GM21526 (cell line): ENCODE data around the gene LRCH1.
"Not testable (repeated sequence)": the region's sequence is repeated elsewhere in the genome, so short reads cannot be mapped to it uniquely, and the experiment has no call there.

Experiments
- ATAC-seq: cut with Tn5 transposase; IDR thresholded peaks from one replicate; pipeline ENCODE4 v1.9.1; 2021; ENCODE audit warnings: moderate library complexity; ENCODE audit not compliant: unreplicated experiment, low FRiP score

Gene LRCH1

DNA sequence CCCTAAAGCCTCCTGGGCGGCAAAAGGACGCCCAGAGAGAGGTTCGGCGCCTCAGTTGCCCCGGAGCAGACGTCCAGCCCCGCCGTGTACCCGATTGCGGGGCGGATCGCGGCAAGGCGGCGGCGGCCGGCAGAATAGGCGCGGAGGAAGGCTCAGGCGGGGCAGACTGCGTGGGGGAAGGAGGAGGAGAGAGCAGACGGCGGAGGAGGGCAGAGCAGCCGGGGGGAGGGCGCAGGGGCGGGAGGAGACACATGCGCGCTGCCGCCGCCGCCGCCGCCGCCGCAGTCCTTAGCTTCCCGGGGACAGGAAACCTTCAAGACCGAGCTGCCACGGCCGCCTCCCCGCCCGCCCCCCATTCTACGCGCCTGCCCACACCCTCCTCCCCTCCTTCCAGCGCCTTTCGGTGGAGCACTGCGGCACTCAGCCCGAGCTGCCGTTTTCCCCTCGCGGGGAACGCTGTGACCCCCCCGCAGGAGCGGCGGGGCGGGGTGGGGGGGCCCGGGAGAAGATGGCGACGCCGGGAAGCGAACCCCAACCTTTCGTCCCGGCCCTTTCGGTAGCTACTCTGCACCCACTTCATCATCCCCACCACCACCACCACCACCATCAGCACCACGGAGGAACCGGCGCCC lies at the start of gene LRCH1:
LRCH1 (plus strand) TSS at position 282 of the 632 bp plus-strand sequence; CDS start at position 509, 227 bp downstream.
- ATAC-seq = peak; percentile 56

DNA sequence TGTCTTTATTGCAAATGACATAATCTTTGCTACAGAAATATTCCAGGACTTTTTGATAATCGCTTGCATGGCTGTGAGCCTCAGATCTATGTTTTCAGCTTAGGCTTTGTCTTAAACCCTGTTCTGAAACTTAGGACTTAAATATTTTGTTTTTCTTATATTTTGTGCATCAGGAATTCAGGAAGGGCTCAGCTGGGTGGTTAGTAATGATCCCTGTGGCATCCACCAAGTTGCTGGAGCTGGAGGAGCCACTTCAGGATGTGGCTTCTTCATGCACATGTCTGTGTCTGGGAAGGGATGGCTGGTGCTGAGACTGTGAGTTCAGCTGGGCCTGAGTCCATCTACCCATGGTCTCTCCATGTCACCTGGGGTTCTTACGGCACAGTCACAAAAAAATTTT lies 48.9 kb upstream of the LRCH1 start:
- ATAC-seq = no peak

GRCh38 chr13:46507981-46508380 lies 45.0 kb upstream of the LRCH1 start:
- ATAC-seq = no peak

GRCh38 chr13:46509981-46510380 lies 43.0 kb upstream of the LRCH1 start:
- no peak for ATAC-seq

- ATAC-seq = no peak
These were observed 37.2 kb upstream of the LRCH1 start for GRCh38 chr13:46515803-46516202.

DNA sequence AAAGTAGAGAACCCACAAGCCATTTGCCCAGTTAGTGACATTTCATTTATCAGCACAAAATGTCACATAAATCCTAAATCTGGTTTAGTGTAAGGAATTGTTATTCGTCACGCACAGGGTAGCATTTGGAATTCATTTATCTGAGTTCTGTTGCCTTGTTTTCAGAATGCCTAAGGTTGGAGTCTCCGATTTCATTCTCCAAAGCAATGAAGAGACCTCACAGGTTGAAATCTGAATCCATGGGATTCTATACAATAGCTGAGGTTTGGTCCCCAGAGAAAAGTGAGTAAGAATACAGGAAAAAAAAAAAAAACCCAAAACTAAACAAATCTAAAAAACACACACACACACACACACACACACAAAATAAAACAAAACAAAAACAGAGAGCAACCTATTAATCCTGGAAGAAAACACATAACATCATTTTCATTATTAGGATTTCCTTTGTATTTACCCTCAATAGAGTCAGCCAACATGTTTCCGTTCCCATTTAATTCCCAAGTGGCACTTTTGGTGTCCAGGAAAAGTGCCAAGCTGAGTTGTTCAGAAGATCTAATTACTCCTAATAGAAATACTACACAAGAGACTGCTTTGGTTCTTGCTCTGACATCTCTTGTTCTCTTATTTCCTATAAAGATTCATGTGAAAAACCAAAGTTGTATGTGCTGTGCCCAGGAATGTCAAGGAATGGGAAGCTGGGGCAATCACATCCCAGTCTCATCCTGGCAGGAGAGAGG lies 36.2 kb upstream of the LRCH1 start:
- ATAC-seq = no peak

- ATAC-seq = not testable (repeated sequence)
These were observed 35.2 kb upstream of the LRCH1 start for GRCh38 chr13:46517748-46518147.

DNA sequence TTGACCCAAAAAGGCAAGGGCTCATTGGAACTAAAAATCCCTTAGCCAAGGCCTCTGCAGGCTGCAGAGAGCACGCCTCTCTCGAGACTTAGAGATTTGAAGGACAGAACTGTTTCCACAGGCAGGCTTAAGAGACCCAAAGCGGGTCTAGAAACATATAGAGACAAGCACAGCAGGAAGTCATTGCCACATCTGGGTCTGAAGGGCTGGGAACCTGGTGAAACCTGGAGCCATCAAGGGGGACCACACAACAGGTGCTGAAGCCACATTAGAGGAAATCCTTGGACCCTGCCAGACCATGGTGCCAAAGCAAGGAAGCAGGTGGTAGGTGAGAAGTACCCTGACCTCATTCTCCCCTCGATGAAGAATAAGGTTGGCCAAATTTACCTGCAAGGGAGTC lies 33.8 kb upstream of the LRCH1 start:
- no peak for ATAC-seq

DNA sequence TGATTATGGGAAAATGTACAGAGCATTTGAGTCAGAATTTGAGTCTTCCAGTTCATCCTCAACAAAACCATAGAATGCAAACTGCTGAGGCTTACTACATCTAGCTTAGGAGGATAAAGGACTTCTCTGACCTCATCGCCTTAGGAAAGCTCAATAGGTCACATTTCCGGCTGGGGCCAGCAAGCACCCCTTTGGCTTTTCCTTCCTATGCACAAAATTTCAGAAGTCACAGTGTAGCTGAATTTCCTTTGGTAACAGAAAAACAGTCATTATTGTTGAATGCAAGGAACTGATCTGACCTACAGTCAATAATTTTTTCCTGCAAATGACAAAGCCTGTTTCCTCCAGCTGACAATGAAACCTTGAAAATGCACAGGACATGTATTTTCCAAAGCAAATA lies 32.8 kb upstream of the LRCH1 start:
- no peak for ATAC-seq

DNA sequence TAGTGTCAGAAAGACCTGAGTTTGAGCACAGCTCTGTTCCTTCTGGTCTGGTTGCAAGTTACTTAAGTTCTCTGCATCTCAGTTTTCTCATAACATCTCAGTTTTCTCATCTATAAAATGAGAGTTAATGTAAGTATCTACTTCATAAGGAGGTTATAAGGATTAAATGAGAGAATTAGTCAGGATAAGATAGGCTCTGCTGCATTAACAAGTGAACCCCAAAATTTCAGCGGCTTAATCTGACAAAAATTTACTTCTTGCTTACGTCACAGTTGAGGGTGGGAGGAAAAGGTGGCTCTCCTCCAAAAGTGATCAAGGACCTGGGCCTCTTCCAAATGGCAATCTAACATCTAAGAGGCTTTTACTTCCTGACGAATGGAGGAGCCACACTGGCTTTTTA lies 31.5 kb upstream of the LRCH1 start:
- ATAC-seq = no peak

GRCh38 chr13:46521921-46522747 lies 30.8 kb upstream of the LRCH1 start:
- ATAC-seq = no peak

DNA sequence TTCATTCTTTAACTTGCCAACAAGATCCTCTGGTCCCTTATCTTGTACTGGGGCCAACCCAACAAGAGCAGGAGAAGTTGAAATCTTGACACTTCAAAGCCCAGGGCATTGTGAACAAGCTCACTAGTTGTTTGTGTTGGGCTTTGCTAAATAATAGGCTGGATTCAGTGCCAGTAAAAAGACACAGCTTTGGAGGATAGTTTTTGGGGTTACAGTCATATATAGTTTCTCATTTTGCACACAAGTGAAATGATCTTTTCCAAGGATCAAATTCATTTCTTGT lies 30.3 kb upstream of the LRCH1 start:
- no peak for ATAC-seq

DNA sequence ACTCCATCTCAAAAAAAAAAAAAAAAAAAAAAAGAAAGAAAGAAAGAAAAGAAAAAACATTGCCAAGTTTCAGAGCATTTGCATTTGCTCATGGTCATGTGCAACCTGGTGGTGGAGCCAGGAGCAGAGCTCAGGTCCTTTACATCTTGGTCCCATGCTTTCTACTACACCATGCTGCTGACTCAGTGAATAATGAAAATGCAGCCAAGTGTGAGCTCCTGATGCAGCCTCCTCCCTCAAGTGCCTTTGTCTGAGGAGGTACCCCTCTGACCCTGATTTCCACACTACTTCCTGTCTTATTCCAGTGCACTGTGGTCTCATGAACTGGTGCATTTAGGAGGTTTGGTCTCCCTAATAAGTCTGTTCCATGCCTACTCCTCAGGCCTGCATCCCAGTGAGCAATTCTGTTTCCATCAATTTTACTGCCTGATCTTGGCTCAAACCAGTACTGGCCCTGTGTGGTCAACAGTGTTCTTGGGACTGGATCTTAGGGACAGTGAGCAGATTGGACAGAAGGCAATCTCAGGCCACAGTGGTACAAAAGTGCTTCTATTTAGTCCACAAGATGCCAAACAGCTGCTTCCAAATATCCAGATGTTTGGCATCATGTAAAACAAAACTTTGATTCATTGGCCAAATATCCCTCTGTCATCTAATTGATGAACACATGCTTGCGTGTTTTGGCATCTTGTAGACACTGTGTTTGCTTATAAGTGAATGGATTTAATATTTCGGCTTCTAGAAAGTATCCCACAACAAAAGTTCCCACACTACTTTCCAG lies 28.8 kb upstream of the LRCH1 start:
- no peak for ATAC-seq

GRCh38 chr13:46526100-46526735 lies 26.8 kb upstream of the LRCH1 start:
- no peak for ATAC-seq

GRCh38 chr13:46526740-46527139 lies 26.2 kb upstream of the LRCH1 start:
- no peak for ATAC-seq

DNA sequence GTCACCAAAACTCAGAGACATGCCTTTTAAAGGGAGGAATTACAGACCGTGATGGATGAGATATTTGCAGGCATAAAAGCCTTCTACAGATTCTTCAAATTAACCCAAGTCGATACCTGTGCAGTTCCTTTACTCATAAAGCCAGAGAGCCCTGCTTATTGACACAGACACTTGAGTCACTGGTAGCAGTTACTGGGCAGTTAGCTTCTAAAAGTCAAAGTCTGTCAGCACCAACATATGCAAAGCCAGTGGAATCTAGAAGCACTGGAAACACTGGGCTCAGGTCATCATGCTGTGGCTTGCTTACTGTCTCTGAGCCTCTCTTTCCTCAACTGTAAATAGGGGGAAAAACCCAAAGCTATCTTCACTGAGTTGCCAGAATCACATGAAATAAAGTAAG lies 25.7 kb upstream of the LRCH1 start:
- ATAC-seq = no peak

DNA sequence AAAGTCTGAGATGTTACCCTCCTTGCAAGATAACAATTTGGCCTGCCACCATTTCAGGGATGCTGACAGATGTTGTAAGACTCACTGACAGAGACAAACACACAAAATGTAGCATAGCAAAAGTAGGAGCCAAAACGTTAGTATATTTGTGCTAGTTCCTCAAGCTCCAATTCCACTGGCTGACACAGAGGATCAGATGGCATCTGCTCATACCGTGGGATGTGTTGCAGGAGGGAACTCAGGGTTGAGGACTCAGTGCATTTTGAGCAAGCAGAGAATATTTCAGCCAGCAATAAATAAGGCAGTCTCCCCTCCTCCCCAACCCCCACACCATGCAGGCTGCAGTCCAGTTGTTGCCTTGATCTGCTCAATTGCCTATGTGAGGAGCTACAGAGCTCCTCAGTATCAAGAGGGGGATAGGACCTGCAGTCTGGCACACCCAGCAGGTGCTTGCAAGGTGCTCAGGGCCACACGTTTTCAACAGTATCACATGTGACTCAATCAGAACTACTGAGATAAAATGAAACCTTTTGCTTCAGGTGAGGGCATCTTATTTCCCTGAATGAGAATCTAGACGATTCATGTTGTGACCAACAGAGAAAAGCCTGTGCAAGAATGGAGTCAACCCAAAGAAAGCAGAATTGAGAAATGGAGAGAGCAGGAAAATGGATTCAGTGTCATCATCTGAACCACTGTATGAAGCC lies 23.6 kb upstream of the LRCH1 start:
- ATAC-seq = no peak

DNA sequence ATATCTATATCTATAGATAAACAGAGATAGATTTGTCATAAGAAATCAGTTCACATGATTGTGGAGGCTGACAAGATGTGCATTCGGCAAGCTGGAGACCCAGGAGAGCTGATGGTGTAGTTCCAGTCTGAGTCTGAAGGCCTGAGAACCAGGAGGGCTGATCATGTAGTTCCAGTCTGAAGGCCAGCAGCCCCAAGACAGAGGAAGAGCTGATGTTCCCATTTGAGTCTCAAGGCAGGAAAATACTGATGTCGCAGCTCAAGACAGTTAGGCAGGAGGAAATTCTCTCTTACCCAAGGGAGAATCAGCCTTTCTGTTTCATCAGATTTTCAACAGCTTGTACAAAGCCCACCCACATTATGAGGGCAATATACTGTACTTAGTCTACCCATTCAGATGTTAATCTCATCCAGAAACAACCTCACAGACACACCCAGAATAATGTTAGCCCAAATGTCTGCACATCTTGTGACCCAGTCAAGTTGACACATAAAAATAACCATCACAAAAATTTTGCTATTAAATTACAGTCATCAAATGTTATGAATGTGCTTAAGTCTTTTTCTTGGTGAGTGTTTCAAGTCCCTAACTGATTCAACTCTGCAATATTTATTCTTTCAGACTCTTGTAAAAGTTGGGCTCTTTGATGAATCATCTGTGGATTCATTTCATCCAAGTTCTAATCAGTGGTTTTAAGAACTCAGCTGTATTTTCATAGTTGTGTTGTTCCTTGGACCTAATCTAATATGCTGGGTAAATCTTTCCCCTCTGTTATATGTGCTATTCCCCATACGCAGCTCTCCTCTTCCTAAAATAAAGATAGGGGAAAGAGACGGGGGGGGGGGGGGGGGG lies 22.7 kb upstream of the LRCH1 start:
- ATAC-seq = no peak

GRCh38 chr13:46531953-46532352 lies 21.0 kb upstream of the LRCH1 start:
- no peak for ATAC-seq
